HG02970 (cell line): ENCODE measurements around the gene SLC39A11.

Experiments used
- ATAC-seq: cut with Tn5 transposase; IDR thresholded peaks from one replicate; pipeline ENCODE4 v1.9.1; 2021; ENCODE audit warnings: mild to moderate bottlenecking, moderate library complexity, moderate number of reproducible peaks; ENCODE audit not compliant: unreplicated experiment, low FRiP score

The SLC39A11 gene

DNA sequence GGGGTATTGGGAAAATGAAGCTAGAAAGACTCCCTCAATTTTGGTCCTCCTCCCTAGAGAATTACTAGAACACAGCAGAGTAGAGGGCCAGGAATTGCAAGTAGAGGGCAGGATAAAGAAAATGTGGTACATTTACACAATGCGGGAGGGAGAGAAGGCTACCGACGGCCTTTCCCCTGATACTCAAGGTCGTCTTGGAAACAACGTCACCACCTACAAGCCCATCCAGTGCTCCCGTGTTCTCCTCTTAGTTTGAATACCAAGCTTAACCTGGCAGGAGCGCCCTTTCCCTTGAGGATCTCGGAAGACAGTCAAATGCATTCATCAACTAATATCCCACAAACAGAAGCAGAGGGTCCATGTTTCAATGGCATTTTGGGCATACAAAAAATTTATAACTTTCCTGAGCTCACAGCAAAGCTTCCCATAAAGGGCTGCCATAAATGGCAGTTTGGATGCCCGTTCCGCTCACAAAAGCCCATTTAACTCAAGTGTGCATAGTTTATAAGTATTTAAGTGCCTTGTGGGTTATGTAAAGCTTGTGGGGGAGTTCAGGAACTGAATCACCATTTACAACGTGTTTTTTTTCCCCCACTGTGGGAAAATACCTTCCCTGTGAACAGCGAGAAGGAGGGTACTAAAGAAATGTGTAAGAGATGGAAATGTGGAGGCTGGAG, 414.6 kb downstream of the SLC39A11 start:
- ATAC-seq: no peak

DNA sequence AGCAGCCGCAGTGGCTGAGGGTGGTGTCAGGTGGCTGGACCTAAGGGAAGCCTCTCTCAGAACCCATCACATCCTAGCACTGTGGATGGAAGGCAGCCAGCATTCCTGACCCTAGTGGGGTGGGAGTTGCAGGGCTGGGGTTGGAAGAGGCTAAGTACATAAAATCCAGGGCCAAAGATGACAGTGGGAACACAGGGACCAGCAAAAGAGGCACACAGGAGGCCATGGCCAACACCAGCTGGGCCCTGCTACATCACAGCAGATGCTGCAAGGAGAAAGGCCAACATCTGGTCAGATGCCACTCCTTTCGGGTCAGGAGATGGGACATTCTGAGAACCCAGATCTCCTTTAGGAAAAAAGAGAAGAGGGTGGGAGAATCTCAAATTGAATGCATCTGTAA, 415.4 kb downstream of the SLC39A11 start:
- ATAC-seq: no peak

DNA sequence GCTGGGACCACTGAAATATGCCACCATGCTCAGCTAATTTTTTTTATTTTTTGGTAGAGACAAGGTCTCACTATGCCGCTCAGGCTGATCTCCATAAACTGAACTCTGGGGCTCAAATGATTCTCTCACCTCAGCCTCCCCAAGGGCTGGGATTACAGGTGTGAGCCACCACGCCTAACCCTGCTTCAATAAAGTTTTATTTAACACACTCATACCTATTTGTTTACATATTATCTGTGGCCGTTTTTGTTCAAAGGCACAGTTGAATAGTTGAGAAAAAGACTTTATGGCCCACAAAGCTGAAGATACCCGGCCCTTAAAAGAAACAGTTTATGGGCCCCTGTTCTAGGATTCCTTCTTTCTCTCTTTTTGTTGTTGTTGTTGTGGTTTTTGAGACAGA, 419.8 kb downstream of the SLC39A11 start:
- ATAC-seq: no peak

DNA sequence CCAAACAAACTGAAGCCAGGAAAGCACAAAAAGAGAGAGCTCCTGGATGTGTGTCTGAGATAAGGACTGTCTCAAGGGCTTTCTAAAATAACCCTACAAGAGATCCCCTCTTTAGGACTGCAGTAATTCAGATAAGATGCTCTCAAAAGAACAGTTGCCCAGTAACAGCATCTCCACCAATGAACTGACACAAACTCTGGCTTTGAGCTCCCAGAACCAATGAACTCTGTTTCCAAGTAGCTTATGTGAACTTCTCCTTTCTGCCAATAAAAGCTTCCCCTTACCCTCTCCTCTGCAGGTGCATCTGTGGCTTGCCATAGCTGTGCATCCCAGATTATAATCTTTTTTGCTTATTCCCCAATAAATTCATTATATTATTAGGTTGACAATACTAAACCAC, 421.5 kb downstream of the SLC39A11 start:
- ATAC-seq: no peak

DNA sequence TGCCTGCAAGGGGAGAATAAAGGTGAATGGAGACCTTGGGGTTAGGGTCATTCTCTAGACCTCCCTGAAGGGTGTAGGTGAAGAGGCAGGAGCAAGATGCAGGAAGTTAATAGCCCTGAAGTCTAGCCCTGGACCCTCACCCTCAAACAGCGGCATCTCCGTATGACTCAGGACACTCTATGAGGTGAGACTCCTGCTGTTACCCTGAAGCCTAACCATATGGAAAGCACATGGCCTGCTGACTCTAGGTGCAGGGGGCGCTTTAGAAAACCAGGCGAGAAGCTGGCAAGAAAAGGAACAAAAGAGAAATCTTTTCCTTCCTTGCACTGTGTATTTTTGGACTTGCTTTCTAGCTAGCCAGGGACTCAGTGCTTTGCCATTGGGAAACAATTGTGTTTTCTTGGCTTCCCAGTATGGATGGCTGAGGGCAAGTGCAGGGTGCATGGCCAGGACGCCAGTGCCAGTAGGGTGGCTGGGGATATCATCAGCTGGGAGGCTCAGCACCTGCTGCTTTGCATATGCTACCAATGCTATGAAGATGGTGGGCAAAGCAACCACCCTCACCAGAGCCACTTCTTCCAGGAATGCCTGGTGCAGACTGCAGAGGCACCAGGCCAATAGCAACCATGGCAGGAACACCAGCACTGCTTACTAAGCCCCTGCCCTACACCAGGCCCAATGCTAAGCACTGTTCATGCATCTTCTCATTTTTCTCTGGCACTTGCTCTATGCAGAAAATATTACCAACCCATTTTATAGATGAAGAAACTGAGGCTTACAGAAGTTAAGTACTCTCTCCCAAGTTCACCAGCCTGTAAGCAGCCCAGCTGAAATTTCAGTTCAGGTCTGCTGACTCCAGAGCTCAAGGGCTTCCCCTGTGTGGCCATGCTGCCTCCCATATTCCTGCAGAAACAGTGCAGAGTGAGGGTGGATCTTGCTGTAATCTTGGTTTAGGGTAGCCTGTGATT, 425.1 kb downstream of the SLC39A11 start:
- no peak for ATAC-seq

DNA sequence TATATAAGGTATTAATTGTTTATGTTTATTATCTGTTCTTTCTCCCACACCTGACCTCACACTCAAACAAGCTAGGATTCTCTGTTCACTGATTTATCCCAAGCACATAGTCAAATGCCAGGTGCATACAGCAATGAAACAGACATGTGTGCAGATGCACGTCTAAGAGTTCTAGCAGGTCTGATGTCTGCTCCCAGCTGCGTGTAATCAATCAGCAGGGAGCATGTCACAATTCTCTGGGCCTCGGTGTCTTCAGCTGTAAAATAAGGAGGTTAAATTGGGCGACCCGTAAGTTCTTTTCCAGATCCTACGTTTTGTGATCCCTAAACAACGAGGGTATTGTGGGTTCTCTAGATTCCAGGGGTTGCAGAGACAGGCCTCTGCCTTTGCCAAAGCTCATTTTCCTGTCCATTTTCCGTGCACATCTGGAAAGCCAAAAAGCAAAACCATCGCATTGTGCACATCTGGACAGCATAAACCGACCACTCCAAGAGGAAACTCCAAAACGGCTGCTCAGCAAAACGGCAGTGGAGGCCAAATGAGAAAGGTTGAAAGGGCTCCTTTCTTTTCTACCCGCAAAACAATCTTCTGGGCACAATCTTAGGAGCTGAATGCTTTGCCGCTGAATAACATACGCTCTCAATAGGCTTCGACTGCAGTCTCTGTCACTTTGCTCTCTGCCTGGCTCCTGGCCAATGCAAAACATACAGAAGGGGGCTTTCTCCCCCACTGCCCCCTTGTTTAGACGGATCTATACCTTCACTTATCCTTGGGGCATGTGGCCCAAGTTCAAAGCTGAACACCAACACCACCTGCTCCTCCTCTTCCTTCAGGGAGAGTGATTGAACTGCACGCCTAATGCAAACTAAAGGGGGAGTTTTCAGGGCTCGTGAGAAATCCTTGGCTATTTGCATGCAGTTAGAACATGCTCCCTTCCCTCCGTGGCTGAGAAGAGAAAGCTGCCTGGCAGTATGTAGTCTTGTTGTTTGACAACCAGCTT, 426.3 kb downstream of the SLC39A11 start:
- ATAC-seq: no peak

DNA sequence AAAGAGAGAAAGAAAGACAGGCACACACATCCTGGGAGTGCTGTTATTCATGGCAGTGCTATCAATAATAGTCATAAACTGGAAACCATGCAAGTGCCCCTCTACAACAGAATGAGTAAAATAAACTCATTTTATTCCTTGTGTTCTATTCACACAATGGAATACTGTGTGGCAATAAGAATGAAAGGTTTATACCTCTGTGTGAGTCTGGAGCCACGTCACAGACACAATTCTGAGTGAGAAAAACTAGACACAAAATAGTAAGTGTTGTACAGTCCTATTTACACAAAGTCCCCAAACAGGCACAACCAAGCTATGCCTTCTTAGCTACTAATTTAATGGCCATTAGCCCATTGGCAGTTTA, 429.7 kb downstream of the SLC39A11 start:
- no peak for ATAC-seq

DNA sequence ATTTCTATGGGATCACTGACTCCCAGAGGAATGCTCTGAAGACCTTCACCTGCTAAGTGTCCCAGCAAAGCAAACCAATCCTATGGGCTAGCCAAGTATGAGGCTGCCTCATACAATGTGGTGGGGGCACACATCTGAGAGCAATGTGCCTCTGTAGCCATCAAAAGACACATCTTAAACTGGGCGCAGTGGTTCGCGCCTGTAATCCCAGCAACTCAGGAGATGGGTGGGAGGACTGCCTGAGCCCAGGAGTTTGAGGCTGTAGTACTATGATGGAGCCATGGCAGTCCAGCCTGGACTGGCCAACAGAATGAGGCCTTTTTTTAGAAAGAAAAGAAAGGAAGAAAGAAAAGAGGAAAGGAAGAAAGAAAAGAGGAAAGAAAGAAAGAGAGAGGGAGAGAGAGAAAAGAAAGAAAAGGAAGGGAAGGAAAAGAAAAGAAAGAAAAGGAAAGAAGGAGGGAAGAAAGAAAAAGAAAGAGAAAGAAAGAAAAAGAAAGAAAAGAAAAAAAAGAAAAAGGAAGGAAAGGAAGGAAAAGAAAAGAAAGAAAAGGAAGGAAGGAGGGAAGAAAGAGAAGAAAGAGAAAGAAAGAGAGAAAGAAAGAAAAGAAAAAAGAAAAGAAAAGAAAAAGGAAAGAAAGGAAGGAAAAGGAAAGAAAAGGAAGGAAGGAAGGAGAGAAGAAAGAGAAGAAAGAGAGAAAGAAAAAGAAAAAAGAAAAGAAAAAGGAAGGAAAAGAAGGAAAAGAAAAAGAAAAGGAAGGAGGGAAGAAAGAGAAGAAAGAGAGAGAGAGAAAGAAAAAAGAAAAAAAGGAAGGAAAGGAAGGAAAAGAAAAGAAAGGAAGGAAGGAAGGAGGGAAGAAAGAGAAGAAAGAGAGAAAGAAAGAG, 430.3 kb downstream of the SLC39A11 start:
- ATAC-seq: no peak

DNA sequence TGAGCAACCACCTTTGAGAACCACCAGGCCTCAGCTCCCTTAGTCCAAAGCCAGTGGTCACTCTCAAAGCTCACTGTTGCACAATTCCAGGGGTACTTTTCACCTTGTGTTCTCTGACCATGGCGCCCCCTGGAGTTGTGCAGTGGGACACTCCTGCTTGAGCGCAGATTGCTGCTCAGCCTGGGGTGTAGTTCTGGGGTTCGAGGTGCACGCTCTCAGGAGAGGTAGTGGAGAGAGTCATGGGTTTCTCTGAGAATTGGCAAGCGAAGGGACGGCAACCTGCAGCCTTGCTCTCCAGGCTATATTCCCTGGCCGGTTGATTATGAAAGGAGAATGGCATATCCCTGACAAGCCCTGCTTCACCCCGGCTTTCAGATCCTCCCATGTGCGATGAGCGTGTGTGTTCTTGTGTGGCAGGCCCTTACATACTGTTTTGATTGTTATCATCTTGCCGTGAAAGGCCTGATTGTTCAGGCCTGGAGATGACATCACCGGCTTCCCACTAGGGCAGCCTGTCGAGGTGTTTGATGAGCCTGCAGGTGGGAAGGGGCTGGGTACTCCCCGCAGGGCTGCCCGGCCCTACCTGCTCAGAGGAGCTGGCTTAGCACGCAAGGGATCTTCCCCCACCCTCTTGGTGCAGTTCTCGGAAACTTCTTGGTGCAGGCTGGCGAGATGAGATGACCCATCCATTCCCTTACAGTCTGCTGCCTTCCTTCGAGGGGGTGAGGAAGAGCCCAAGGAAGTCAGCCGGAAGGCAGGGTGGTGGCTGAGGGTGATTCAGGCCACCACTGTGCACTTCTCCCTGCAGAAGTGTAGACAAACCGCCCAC, 431.2 kb downstream of the SLC39A11 start:
- ATAC-seq: no peak

DNA sequence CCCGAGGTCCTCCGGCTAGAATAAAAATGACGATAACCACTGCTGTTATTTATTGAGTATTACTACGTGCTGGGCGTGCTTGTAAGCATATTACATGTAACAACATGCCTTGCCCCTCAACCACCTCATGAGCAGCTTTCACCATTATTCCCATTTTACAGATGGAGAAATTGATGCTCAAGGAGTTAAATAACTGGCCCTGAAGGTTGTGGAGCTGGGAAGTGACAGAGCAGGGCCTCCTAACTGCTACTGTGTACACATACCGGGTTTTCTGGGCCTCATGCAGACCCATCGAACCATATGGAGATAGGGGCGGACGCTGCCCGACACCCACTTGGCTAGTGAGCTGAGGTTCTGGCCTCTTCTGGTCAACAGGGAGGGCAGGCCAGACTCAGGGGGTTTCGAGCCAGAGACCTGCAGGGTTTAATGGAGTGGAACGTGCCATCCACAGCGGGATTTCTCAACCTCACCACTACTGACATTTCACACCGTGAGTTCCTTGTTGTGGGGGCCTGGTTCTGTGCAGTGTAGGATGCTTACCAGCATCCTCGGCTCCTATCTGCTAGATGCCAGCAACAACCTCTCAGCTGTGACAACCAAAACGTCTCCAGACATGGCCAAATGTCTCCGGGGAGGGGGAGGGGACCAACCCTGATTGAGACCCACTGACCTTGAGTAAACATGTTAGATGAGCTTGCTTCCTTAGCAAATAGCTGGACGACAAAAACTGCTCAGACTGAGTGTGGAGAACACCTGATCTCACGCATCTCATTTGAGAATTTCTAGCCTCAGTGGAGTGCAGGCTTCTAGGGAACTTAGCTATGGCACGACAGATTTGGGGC, 432.0 kb downstream of the SLC39A11 start:
- no peak for ATAC-seq

DNA sequence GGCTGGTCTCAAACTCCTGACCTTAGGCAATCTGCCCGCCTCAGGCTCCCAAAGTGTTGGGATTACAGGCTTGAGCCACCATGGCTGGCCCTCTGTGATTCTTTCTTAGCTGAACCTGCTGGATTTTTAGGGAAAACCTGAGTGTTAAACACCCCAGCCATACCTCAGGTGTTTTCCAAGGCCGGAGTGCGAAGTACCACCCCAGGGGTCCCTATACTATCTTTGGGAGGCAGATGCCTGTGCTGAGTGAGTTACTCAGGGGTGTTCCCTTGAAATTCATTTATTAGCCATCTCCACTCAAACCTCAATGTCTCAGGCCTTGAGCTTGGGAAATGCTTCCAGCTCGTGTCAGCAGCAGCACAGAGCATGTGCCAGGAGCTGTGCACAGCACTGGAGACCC, 432.7 kb downstream of the SLC39A11 start:
- no peak for ATAC-seq

DNA sequence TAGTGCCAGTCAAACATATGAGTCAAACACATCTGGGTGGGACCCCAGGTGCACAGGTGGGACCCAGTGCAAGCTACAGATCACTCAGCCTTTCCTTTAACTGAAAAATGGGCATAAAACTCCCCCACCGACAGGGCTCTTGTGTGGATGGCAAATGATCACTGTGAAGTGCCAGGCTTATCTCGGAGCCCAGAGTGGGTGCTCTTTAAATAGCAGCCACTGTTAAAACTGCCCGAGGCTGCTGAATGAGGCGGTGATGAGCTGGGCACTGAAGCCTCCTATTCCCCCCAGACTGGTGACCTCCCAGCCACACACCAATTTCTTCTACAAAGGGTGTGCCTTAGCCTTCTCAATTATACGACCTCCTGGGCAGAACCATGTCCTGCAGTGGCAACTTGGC, 433.8 kb downstream of the SLC39A11 start:
- ATAC-seq: no peak

DNA sequence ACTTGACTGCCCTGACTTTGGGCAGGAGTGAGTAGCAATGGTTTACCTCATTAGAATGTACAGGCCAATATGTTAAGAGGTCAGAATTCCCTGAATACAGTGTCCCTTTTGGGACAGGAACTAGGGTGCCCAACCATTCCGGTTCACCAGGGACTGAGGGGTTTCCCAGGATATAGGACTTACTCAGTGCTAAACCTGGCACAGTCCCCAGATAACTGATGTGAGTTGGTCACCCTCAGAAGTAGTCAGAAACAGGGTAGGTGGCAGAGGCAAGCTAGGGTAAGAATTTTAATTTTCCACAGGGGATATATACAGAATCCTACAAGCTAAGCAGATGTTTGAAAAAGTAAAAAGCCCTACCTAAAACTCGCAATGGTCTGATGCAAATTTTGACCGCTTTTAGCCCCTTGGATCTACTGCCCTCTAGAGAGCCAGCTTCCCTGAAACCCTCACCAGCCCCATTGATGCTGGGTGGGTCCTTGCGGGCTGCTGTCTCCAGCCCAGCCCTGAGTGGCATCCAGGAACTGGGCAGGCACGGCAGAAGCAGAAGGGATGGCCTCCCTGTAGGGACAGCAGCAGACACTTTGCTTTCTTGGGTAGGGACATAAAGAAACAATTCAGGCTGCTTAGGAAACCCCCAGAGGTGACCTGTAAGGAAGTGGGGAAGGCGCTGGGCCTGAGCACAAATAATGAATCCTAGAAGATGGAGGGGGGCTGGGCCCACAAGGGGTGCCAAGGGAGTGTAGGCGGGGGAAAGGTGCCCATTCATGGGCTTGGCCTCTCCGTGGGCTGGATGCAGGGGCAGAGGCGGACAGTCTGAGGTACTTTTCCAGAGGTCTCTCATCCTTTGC, 434.8 kb downstream of the SLC39A11 start:
- ATAC-seq: no peak

DNA sequence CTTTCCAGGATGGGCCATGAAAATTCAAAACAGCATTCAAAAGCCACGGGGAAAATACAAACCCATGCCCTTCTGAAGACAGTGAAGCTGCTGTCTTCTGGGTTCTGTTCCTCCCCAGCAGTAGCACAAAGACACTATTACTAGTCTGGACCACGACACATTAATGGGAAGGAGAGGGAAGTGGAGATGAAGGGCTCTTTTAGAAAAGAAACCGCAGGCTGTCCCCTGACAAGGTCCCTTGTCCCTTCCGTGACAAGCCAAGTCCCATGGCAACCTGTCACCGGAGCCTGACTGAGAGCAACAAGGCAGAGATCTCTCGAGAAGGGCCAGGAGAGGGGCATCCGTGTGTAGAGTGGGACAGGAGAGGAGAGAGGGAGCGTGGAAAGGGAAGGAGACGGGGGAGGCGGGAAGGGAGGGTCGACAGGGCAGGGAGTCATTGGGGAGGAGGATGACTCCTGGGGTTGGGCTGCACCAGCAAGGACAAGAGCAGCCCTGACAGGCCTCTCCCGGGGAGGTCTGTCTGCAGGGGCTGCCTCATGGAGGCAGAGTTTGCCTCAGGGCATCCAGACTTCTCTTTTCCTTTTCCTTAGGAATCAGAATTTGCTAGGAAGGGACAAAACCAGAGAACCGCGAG, 436.2 kb downstream of the SLC39A11 start:
- no peak for ATAC-seq

DNA sequence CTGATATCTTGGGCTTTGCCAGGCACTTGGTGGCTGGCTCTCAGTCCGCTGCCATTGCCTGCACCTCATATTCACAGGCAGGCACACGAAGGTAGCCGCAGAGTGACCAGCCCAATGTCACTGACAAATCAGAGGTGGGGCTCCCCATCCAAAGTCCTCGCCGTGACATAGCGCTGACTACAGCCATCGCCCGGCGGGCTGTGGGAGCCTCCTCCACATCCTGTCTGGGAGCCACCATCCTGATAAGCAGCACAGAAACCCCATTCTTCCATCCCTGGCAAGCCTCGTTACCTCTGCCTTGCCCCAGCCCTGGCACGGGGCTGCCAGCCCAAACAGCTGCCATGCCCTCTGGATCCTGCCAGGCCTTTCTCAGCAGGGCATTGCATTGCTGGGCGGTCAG, 437.8 kb downstream of the SLC39A11 start:
- no peak for ATAC-seq

DNA sequence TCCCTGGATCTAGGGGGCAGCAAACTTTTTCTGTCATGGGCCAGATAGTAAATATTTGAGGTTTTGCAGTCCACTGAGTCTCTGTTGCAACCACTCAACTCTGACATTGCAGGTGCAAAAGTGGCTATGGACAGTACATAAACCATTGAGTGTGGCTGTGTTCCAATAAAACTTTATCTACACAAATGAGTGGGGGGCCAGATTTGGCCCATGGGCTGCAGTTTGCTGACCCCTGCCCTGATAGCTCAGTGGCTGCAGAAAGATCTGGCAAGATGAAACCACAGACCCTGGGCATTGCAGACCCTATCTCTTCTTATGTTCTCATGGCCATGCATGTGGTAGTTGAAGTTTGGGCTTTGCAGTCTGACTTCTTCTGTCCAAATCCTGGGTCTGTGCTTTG, 440.5 kb downstream of the SLC39A11 start:
- ATAC-seq: no peak

DNA sequence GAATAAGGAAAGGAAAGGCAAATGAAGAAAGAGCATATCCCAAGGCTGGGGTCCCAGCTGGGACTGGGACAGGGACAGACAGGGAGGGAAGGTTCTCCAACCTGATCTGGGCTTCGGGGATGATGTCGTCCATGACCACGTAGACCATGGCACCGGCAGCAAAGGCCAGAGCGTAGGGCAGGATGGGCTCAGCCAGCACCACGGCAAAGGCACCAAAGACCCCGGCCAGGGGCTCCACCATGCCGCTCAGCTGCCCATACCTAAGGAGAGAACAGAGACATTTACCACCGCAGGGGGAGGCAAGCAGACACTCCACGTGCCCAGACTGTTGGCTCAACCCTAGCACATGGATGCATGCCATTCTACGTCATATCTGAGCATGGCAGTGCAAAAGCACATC, 443.8 kb downstream of the SLC39A11 start:
- no peak for ATAC-seq
